ENCODE data around the gene SPAM1.

Gene SPAM1

DNA sequence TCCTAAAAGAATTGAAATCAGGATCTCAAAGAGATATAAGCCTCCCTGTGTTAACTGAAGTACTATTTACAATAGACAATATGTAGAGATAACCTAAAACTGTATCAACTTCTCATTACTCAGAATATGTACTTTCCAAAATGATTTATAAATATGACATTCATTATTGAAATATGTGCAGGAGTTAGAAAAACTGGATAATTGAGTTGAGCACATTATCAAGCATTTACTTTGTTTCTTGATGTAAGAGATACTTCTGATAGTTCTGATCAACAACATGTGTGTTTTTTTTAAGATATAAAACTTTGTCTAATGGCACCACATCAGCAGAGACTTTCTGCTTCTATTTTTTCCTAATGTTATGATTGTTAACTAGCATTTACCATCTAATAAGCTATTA is 41.9 kb upstream of the SPAM1 start:
- TF ChIP-seq POLR2AphosphoS5 (IDR thresholded peaks at IDR 0.05; ENCODE audit: low read depth, low read length) (no peak), REST (IDR thresholded peaks at IDR 0.05; ENCODE audit: insufficient read depth in 1 of 2, low read depth in 2 of 2, low read length in 2 of 2) (no peak), SIN3A (IDR thresholded peaks at IDR 0.05; ENCODE audit: borderline replicate concordance, insufficient read depth, low read length) (no peak), TAF1 (IDR thresholded peaks at IDR 0.05; ENCODE audit: borderline replicate concordance, insufficient read depth, low read length) (no peak), FOXP2 (optimal IDR thresholded peaks at IDR 0.05; ENCODE audit: borderline replicate concordance, extremely low read depth, extremely low read length, insufficient read depth) (no peak)

GRCh38 chr7:123888192-123888591 is 36.8 kb upstream of the SPAM1 start:
- TF ChIP-seq SIN3A (IDR thresholded peaks at IDR 0.05; ENCODE audit: borderline replicate concordance, insufficient read depth, low read length) (no peak), TAF1 (IDR thresholded peaks at IDR 0.05; ENCODE audit: borderline replicate concordance, insufficient read depth, low read length) (no peak), POLR2AphosphoS5 (IDR thresholded peaks at IDR 0.05; ENCODE audit: low read depth, low read length) (no peak), REST (IDR thresholded peaks at IDR 0.05; ENCODE audit: insufficient read depth in 1 of 2, low read depth in 2 of 2, low read length in 2 of 2) (no peak), FOXP2 (optimal IDR thresholded peaks at IDR 0.05; ENCODE audit: borderline replicate concordance, extremely low read depth, extremely low read length, insufficient read depth) (no peak)

DNA sequence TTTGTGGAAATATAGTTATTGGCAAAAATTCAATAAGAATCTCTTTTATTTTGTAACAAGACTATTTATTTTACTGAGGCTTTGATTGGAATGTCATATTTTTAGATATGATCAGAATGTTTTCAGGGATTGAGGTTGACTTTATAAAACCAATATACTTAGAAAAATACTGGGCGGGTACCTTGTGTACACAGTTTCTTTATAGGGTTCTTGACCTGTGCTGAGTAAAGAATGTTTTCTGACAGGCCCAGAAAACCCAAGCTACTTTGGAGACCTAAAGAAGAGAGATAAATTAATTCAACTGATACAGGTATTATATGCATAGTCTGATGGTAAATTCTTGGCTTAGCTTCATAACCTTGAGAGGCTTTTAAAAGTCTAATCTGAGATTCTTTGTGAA is 23.9 kb upstream of the SPAM1 start:
- TF ChIP-seq SIN3A (IDR thresholded peaks at IDR 0.05; ENCODE audit: borderline replicate concordance, insufficient read depth, low read length) (no peak), TAF1 (IDR thresholded peaks at IDR 0.05; ENCODE audit: borderline replicate concordance, insufficient read depth, low read length) (no peak), FOXP2 (optimal IDR thresholded peaks at IDR 0.05; ENCODE audit: borderline replicate concordance, extremely low read depth, extremely low read length, insufficient read depth) (no peak), POLR2AphosphoS5 (IDR thresholded peaks at IDR 0.05; ENCODE audit: low read depth, low read length) (no peak), REST (IDR thresholded peaks at IDR 0.05; ENCODE audit: insufficient read depth in 1 of 2, low read depth in 2 of 2, low read length in 2 of 2) (no peak)

- no peak for TF ChIP-seq REST (IDR thresholded peaks at IDR 0.05; ENCODE audit: insufficient read depth in 1 of 2, low read depth in 2 of 2, low read length in 2 of 2)
- no peak for TF ChIP-seq TAF1 (IDR thresholded peaks at IDR 0.05; ENCODE audit: borderline replicate concordance, insufficient read depth, low read length)
- no peak for TF ChIP-seq SIN3A (IDR thresholded peaks at IDR 0.05; ENCODE audit: borderline replicate concordance, insufficient read depth, low read length)
- TF ChIP-seq POLR2AphosphoS5 (IDR thresholded peaks at IDR 0.05; ENCODE audit: low read depth, low read length), result no peak
Measured at GRCh38 chr7:123905714-123906113, 19.3 kb upstream of the SPAM1 start.

GRCh38 chr7:123916240-123916724 is 8.8 kb upstream of the SPAM1 start:
- TF ChIP-seq REST (IDR thresholded peaks at IDR 0.05; ENCODE audit: insufficient read depth in 1 of 2, low read depth in 2 of 2, low read length in 2 of 2) (no peak), SIN3A (IDR thresholded peaks at IDR 0.05; ENCODE audit: borderline replicate concordance, insufficient read depth, low read length) (no peak), TAF1 (IDR thresholded peaks at IDR 0.05; ENCODE audit: borderline replicate concordance, insufficient read depth, low read length) (no peak), POLR2AphosphoS5 (IDR thresholded peaks at IDR 0.05; ENCODE audit: low read depth, low read length) (no peak), FOXP2 (optimal IDR thresholded peaks at IDR 0.05; ENCODE audit: borderline replicate concordance, extremely low read depth, extremely low read length, insufficient read depth) (no peak)
